ENCODE measurements around the gene TWIST1.

DNA sequence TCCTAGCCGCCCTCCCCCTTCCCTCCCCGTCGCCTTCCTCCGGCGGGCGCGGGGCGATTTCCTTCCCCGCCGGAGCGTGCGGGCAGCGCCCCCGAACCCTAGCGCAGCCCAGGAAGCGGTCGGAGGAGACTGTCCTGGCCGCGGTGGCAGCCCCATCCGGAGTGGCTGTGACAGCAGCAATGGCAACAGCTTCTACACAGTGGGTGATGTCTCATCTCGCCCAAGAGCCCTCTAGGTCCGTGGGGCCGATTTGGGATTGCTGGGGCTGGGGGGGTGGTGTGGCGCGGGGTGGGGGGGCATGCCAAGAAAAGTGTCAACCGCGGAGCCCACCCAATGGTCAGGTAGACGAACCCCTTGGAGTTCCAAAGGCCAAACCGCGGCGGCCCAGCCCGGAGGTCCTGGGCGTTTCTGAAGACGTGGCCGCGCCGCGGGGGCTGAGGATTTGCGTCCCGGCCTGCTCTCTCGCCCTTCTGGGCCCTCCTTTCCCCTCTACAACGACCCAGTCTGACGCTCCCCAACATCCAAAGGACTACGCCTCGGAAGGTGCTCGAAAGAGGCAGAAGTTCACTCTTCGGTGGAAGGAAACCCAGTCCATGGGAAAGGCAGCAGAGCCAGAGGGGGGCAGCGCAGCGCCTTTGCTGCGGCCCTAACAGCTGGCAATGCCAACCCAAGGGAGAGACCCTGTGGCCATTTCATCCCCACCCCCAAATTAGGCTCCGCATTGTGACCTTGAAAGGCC lies 603 bp upstream of the TWIST1 start:
- TF ChIP-seq, protein P1, sequence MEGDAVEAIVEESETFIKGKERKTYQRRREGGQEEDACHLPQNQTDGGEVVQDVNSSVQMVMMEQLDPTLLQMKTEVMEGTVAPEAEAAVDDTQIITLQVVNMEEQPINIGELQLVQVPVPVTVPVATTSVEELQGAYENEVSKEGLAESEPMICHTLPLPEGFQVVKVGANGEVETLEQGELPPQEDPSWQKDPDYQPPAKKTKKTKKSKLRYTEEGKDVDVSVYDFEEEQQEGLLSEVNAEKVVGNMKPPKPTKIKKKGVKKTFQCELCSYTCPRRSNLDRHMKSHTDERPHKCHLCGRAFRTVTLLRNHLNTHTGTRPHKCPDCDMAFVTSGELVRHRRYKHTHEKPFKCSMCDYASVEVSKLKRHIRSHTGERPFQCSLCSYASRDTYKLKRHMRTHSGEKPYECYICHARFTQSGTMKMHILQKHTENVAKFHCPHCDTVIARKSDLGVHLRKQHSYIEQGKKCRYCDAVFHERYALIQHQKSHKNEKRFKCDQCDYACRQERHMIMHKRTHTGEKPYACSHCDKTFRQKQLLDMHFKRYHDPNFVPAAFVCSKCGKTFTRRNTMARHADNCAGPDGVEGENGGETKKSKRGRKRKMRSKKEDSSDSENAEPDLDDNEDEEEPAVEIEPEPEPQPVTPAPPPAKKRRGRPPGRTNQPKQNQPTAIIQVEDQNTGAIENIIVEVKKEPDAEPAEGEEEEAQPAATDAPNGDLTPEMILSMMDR (IDR thresholded peaks at IDR 0.05; ENCODE audit: borderline replicate concordance, extremely low read depth, low read length, poor library complexity, severe bottlenecking): no peak
- TF ChIP-seq EZH2 (IDR thresholded peaks at IDR 0.05; ENCODE audit: borderline replicate concordance, low read depth, low read length, severe bottlenecking): no peak
